Stimulated activated CD4-positive, alpha-beta T cell treated with anti-CD3 and anti-CD28 coated beads, Interleukin-2, amount 100 ng/mL, for 4 hours (primary cell): Measurements from ENCODE around the gene MAP3K19.
A peak's percentile ranks its signal among the peaks of the same experiment; 100 is the strongest.
"Not testable (repeated sequence)": the region's sequence is repeated elsewhere in the genome, so short reads cannot be mapped to it uniquely, and the experiment has no call there.

ENCODE experiments used
- DNase-seq: peaks from one replicate; pipeline ENCODE4 v3.0.0-alpha.2; 2020; ENCODE audit warnings: low read depth

MAP3K19 gene

GRCh38 chr2:135047300-135047699 is at the start of gene MAP3K19:
TSS of gene MAP3K19 (minus strand) at chr2:135047447. CDS start at chr2:135024647, 22,800 bp downstream.
- DNase-seq = no peak

DNA sequence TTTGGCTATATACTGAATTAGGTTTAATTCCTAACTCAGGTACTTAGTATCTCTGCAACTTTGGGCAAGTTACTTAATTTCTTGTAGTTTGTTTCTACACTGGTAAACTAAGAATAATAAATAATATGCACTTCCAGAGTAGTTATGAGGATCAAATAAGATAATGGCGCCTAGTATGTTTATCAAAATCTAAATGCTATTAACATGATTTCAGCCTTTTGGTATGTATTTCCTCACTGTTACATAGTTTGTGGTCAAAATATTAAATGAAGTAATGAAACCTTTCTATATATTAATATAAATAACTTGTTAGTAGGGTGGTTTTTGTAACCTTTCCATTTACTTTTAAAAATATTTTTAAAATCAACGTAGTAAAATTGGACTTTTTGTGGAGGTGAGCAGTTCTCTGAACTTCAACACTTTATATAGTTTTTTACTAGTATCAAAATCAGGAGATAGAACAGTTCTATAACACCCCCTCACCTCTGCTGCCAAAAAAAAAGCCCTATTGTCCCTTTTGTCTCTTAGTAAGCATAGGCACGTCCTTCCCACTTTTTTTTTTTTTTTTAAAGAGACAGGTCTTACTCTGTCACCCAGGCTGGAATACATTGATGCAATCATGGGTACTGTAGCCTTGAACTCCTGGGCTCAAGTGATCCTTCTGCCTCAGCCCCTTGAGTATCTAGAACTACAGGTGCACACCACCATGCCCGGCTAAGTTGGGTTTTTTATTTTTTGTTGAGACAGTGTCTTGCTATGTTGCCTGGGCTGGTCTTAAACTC is 49.6 kb upstream of the MAP3K19 start:
- DNase-seq = no peak

DNA sequence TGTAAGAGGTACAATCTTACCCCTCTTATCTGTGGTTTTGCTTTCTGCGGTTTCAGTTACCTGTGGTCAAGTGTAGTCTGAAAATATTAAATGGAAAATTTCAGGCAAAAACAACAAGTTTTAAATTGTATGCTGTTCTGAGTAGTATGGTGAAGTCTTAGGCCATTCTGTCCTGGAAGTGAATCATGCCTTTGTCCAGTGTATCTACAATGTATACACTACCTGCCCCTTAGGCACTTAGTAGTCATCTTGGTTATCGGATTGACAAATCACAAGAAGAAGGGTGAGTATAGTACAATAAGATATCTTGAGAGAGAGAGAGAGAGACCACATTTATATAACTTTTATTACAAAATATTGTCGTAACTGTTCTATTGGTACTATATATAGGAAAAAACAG is 48.3 kb upstream of the MAP3K19 start:
- DNase-seq = no peak

GRCh38 chr2:135094508-135094907 is 47.3 kb upstream of the MAP3K19 start:
- no peak for DNase-seq

GRCh38 chr2:135093670-135094330 is 46.6 kb upstream of the MAP3K19 start:
- DNase-seq = no peak

GRCh38 chr2:135093193-135093592 is 45.9 kb upstream of the MAP3K19 start:
- no peak for DNase-seq

DNA sequence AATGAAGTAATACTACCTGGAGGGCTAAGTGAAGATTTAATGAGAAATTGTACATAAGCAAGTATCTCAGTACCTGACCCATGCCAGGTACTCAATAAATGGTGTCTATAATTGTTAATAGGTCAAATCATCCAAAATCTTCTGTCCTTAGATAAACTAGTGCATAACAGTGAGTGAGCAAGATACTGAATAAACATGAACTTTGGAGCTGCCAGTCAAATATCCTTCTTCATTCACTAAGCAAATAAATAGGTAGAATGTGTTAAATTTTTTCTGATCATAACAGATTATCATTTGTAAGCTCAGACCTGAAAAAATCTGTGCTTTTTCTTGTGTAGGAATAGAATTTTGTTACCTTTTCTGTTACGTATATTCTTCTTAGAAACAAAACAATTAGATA is 44.4 kb upstream of the MAP3K19 start:
- DNase-seq = no peak

- DNase-seq = not testable (repeated sequence)
These were observed 42.4 kb upstream of the MAP3K19 start for GRCh38 chr2:135089597-135089996.

GRCh38 chr2:135086222-135086621 is 39.0 kb upstream of the MAP3K19 start:
- no peak for DNase-seq

- DNase-seq = no peak
These were observed 31.2 kb upstream of the MAP3K19 start for GRCh38 chr2:135078417-135078816.

DNA sequence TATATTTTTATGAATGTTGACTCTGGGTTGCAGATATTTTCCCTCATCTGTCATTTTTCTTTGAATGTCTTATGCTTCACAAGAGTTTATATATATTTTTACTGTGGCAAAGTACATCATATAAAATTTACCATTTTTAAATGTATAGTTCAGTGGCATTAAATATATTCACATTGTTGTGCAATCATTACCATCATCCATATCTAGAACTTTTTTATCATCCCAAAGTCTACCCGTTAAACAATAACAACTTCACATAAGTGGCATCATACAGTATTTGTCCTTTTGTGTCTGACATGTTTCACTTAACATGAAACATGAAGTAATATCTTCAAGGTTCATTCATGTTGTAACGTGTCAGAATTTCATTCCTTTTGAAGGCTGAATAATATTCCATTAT is 29.3 kb upstream of the MAP3K19 start:
- no peak for DNase-seq

DNA sequence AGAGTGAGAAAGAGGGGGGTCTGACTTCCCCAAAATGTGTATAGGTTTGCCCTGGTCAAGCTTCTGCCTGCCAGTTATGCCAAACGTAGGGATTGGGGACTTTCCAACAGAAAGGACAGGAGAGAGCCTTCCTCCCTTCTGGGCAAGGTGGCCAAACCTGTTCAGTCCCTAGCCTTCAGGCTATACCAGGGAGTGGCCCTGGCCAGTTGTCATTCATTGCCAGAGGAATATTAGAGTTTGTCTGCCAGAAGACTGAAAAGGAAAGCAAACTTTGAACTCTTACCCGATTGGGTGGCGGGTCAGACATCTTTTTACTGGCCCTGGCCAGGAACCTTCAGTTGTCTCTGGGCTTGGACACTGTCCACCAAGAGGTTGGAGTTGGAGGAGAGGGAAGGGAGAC is 27.0 kb upstream of the MAP3K19 start:
- DNase-seq = no peak

DNA sequence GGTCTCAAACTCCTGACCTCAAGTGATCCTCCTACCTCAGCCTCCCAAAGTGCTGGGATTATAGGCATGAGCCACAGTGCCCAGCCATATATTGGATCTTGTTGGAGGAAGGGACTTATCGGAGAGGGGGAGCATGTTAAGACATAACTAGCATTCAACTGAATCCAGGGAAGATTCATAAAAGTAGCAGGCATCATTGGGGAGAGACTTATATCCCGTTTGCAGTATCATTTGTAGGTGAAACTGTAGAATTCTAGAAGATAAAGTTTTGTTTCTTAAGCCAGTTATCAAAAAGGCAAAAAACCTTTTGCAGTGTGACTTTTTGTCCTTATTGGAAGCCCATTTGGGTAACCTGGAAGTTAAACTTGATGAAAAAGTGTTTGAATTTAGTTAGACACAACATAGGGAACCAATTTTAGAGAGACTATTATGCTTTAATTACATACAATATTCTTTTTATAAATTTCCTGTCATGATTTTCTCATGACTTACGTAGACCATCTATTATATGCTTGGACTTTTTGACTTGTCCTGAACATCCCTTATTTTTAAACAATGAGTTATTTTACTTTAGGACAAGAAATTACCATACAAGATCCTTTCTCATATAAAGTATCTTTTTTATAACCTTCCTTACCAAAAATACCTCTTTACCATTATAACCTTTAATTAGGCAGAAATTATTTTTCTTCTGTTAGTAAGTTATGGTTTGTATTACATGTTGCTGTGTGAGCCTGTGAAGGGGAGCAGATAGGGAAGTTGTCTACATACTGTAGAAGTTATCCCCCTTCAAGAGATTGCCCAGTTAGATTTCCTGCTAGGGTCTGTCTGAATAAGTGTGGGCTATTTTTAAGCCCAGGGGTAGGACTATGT is 25.1 kb upstream of the MAP3K19 start:
- DNase-seq = no peak

- no peak for DNase-seq
These were observed 19.5 kb upstream of the MAP3K19 start for GRCh38 chr2:135066710-135067109.

- no peak for DNase-seq
These were observed 16.9 kb upstream of the MAP3K19 start for GRCh38 chr2:135064149-135064548.

GRCh38 chr2:135063210-135063609 is 16.0 kb upstream of the MAP3K19 start:
- DNase-seq = no peak

GRCh38 chr2:135059577-135059976 is 12.3 kb upstream of the MAP3K19 start:
- no peak for DNase-seq

GRCh38 chr2:135056790-135057189 is 9.5 kb upstream of the MAP3K19 start:
- no peak for DNase-seq

GRCh38 chr2:135055182-135055786 is 8.0 kb upstream of the MAP3K19 start:
- no peak for DNase-seq

- peak; percentile 1 for DNase-seq
These were observed 5.8 kb upstream of the MAP3K19 start for GRCh38 chr2:135052997-135053474.

- peak; percentile 89 for DNase-seq
These were observed 5.0 kb upstream of the MAP3K19 start, which contains the start of gene RAB3GAP1 for GRCh38 chr2:135052042-135052876. TSS of gene RAB3GAP1 (plus strand) at chr2:135052292. CDS start at chr2:135052308, 16 bp downstream.
